LNCaP clone FGC (cell line): ENCODE measurements around the gene CTCF.

Experiments
- DNase-seq: peaks from one replicate; pipeline ENCODE4 v3.0.0-alpha.2; 2011; ENCODE audit warnings: low read depth
- H3K4me3 ChIP-seq: 2 replicates; pipeline ENCODE4 v1.5.1; 2011; ENCODE audit warnings: mild to moderate bottlenecking, low read depth, low read length, control low read depth
- CTCF ChIP-seq: IDR thresholded peaks from 2 replicates; pipeline ENCODE4 v1.5.1; 2012; ENCODE audit warnings: mild to moderate bottlenecking; ENCODE audit not compliant: control insufficient read depth, insufficient read depth; ENCODE audit errors: extremely low read depth

Gene CTCF

DNA sequence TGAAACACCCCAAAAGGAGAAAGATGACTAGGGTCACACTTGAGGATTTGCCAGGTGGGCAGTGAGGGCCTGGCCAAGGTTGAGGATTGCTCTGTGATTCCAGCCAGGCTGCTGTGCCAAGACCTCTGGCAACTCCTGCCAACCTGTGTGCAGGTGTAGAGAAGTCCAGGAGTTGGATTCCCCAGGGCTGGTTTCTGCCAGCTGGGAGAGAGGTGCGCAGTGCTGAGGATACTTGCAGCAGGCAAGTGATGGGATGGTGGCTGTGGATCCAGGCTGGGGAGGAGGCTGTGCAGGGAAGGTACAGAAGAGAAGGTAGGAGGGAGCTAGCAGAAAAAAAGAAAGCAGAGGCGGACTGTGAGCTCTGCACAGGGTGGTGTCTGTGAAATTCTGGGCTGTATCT, 27.1 kb upstream of the CTCF start:
- DNase-seq = no peak
- TF ChIP-seq CTCF = no peak
- H3K4me3 ChIP-seq = no peak overlapping the region

GRCh38 chr16:67537270-67537635, 25.1 kb upstream of the CTCF start:
- no peak for TF ChIP-seq CTCF
- DNase-seq = no peak
- H3K4me3 ChIP-seq = no peak overlapping the region

DNA sequence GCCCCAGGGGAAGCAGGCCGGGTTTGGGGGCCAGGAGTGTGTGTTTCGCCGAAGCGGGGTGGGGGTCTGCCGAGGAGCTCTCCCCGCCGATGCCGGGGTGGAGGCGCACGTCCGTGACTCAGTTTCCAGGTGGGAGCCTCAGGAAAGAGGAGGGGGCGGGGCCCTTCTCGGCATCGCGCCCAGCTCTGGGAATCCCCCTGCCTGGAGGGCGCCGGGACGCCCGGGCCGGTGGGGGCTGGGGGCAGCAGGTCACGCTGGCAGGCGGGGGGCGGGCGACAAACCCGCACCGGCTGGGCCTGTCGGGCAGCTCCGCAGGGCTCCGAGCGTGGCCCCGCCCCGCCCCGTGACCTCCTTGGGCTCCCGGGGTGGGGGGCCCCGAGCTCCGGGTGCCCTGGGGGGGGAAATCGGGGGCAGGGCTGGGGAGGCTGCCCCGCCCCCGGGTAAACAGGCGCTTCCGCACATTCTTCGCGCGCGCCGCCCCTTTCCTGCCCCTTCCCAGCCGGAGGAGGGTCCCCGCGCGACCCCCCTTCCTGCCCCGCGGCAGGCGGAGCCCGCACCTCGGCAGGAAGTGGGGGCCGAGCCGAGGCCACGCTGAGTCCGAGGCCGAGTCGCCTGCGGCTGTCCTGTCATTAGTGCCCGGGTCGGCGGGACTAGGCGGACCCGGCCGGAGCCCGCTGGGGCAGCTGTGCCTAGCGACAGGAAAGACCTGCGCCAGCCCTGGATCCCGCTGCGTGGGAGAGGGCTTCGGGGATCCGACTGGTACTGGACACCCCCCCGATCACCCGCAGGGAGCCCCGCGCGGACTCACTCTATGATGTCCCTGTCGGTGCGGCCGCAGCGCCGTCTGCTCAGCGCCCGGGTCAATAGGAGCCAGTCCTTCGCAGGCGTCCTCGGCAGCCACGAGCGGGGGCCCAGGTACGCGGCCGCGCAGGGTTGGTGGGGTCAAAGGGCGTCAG, 24.4 kb upstream of the CTCF start:
- no peak for TF ChIP-seq CTCF
- no peak for DNase-seq
- H3K4me3 ChIP-seq = no peak overlapping the region

- no peak for DNase-seq
- no peak overlapping the region for H3K4me3 ChIP-seq
- TF ChIP-seq CTCF = no peak
Measured at GRCh38 chr16:67538666-67539101, 23.6 kb upstream of the CTCF start.

GRCh38 chr16:67539271-67539670, 23.1 kb upstream of the CTCF start:
- no peak for DNase-seq
- no peak overlapping the region for H3K4me3 ChIP-seq
- TF ChIP-seq CTCF = no peak

GRCh38 chr16:67539691-67540635, 22.4 kb upstream of the CTCF start:
- no peak for TF ChIP-seq CTCF
- no peak overlapping the region for H3K4me3 ChIP-seq
- no peak for DNase-seq
